ENCODE measurements around the gene ARFGAP2.
"Not testable (repeated sequence)": the region's sequence is repeated elsewhere in the genome, so short reads cannot be mapped to it uniquely, and the experiment has no call there.

ARFGAP2 gene

DNA sequence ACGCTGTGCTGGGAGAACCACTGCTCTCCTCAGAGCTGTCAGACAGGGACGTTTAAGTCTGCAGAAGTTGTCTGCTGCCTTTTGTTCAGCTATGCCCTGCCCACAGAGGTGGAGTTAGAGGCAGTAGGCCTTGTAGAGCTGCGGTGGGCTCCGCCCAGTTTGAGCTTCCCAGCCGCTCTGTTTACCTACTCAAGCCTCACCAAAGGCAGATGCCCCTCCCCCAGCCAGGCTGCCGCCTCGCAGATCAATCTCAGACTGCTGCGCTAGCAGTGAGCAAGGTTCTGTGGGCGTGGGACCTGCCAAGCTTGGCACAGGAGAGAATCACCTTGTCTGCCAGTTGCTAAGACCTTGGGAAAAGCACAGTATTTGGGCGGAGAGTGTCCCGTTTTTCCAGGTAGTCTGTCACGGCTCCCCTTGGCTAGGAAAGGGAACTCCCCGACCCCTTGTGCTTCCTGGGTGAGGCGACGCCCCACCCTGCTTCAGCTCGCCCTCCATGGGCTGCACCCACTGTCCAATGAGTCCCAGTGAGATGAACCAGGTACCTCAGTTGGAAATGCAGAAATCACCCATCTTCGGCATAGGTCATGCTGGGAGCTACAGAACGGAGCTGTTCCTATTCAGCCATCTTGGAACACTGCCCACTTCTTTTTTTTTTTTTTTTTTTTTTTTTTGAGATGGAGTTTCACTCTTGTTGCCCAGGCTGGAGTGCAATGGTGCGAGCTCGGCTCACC is 57.6 kb downstream of the ARFGAP2 start:
- not testable (repeated sequence) for H3K9me3 ChIP-seq (ENCODE audit: control insufficient read depth, insufficient read depth, low read length); H3K4me1 ChIP-seq (ENCODE audit: control insufficient read depth, insufficient read depth, low read length); H3K27me3 ChIP-seq (ENCODE audit: control insufficient read depth, insufficient read depth, low read length); H3K36me3 ChIP-seq (ENCODE audit: control insufficient read depth, insufficient read depth, low read length); H3K9ac ChIP-seq (ENCODE audit: low read depth, low read length)
- H3K4me3 ChIP-seq (ENCODE audit: low read depth, low read length) = peak overlapping the region; percentile 48

Measured in iPS-15b (cell line).